CD4-positive, CD25-positive, alpha-beta regulatory T cell (primary cell): ENCODE data around the gene MRS2. TPM values are rescaled to one million over a fixed set of nuclear protein-coding genes. Genes with fewer than 3 reads are reported as not detected.
"Not testable (repeated sequence)": the region's sequence is repeated elsewhere in the genome, so short reads cannot be mapped to it uniquely, and the experiment has no call there.

Experiments used
- ATAC-seq, 2 donors: fragments of 150-1000 bp; cut with Tn5 transposase; one replicate each; pipeline ENCODE4 v1.10.0; 2021; ENCODE audit warnings: low read depth in 2 of 2, moderate number of reproducible peaks in 2 of 2, moderate library complexity in 1 of 2
- DNase-seq, 3 donors: peaks; one replicate each; pipeline versions ENCODE4 v3.0.0 to v3.0.0-alpha.2; 2012 to 2022; ENCODE audit warnings: mixed read lengths in 1 of 3
- H3K27ac ChIP-seq: one replicate; pipeline ENCODE4 v1.7.0; 2013; ENCODE audit warnings: mild to moderate bottlenecking, low read length; ENCODE audit not compliant: insufficient read depth, poor library complexity, severe bottlenecking
- H3K27me3 ChIP-seq: one replicate; pipeline ENCODE4 v1.7.0; 2013; ENCODE audit warnings: low read length; ENCODE audit not compliant: control insufficient read depth, insufficient read depth
- H3K36me3 ChIP-seq: one replicate; pipeline ENCODE4 v1.7.0; 2013; ENCODE audit warnings: mild to moderate bottlenecking, low read length, moderate library complexity; ENCODE audit not compliant: control insufficient read depth, insufficient read depth
- H3K4me1 ChIP-seq: 2 replicates; pipeline ENCODE4 v1.7.0; 2013; ENCODE audit warnings: mild to moderate bottlenecking, low read length; ENCODE audit not compliant: insufficient read depth, control insufficient read depth, poor library complexity, severe bottlenecking
- H3K4me3 ChIP-seq: one replicate; pipeline ENCODE4 v1.7.0; 2013; ENCODE audit warnings: low read depth, mild to moderate bottlenecking, low read length, moderate library complexity
- H3K9me3 ChIP-seq, 2 experiments: 1 replicate in 1 of 2; 2 replicates in 1 of 2; pipeline ENCODE4 v1.7.0; 2013; ENCODE audit warnings: low read length in 2 of 2, mild to moderate bottlenecking in 1 of 2, moderate library complexity in 1 of 2; ENCODE audit not compliant: control insufficient read depth in 2 of 2
- H3K27ac Mint-ChIP-seq, 3 donors: one replicate each; pipeline ENCODE4 v1.8.0; 2020 to 2022; ENCODE audit warnings: mild to moderate bottlenecking in 3 of 3, mixed read lengths in 3 of 3, moderate library complexity in 2 of 3
- H3K27me3 Mint-ChIP-seq: one replicate; pipeline ENCODE4 v1.8.0; 2022; ENCODE audit warnings: mild to moderate bottlenecking, mixed read lengths
- H3K36me3 Mint-ChIP-seq: one replicate; pipeline ENCODE4 v1.8.0; 2020; ENCODE audit warnings: mixed read lengths
- H3K4me1 Mint-ChIP-seq, 4 donors: one replicate each; pipeline ENCODE4 v1.8.0; 2020 to 2022; ENCODE audit warnings: mixed read lengths in 4 of 4, mild to moderate bottlenecking in 1 of 4
- H3K4me3 Mint-ChIP-seq, 4 donors: one replicate each; pipeline ENCODE4 v1.8.0; 2020 to 2022; ENCODE audit warnings: mild to moderate bottlenecking in 4 of 4, mixed read lengths in 4 of 4, moderate library complexity in 3 of 4
- H3K9me3 Mint-ChIP-seq, 7 donors: one replicate each; pipeline ENCODE4 v1.8.0; 2020 to 2022; ENCODE audit warnings: mixed read lengths in 7 of 7, mild to moderate bottlenecking in 3 of 7, moderate library complexity in 2 of 7
- polyA plus RNA-seq, 4 donors: library from polyadenylated mRNA; unstranded; fragments of 300-500 nt; fragmentation: Illumina TruSeq; gene quantifications; one replicate each; pipeline ENCODE4 v1.2.3, GENCODE V29; 2021
- total RNA-seq: library from RNA; stranded (reverse); gene quantifications from one replicate; pipeline ENCODE4 v1.2.3, GENCODE V29; 2022

The MRS2 gene
- total and polyA plus RNA-seq, 5 donors from 2014 or later, result 9.7 to 17.5 (median 16.0) TPM

GRCh38 chr6:24359640-24360454 lies 42.9 kb upstream of the MRS2 start:
- Mint-ChIP-seq H3K4me1 (peaks cover 0 to 26% (median 20%) of the 10 kb centered on the region in 4 donors), H3K36me3 (no peaks in the 10 kb centered on the region), H3K4me3 (peak overlapping the region; percentile 72 to 86 (median 79)), H3K27ac (peak overlapping the region in 2 of 3 donors; percentile 77 to 80), H3K27me3 (peaks cover 25% of the 10 kb centered on the region), H3K9me3 (peaks cover 0 to 2% (median 0%) of the 10 kb centered on the region in 7 donors)
- peaks cover 18% of the 10 kb centered on the region for H3K27me3 ChIP-seq
- no peaks in the 10 kb centered on the region for H3K36me3 ChIP-seq
- peaks cover 21% of the 10 kb centered on the region for H3K4me1 ChIP-seq
- H3K27ac ChIP-seq, result no peak overlapping the region
- peak; percentile 86 to 89 for ATAC-seq
- peak; percentile 50 to 86 (median 67) for DNase-seq
- no peaks in the 10 kb centered on the region for H3K9me3 ChIP-seq
- peak overlapping the region; percentile 53 for H3K4me3 ChIP-seq

GRCh38 chr6:24362363-24362762 lies 40.4 kb upstream of the MRS2 start:
- ATAC-seq, H3K36me3 Mint-ChIP-seq, H3K9me3 Mint-ChIP-seq, H3K9me3 ChIP-seq, H3K36me3 ChIP-seq, H3K4me3 Mint-ChIP-seq, H3K27ac Mint-ChIP-seq, H3K4me3 ChIP-seq, H3K27ac ChIP-seq, DNase-seq: not testable (repeated sequence)
- peaks cover 24% of the 10 kb centered on the region for H3K27me3 ChIP-seq
- peaks cover 19% of the 10 kb centered on the region for H3K4me1 ChIP-seq
- H3K27me3 Mint-ChIP-seq, result peaks cover 22% of the 10 kb centered on the region
- H3K4me1 Mint-ChIP-seq, result peaks cover 0 to 21% (median 17%) of the 10 kb centered on the region in 4 donors

GRCh38 chr6:24365103-24365633 lies 37.6 kb upstream of the MRS2 start:
- not testable (repeated sequence) for H3K4me1 Mint-ChIP-seq, H3K27ac ChIP-seq, H3K4me3 ChIP-seq, H3K4me3 Mint-ChIP-seq, H3K4me1 ChIP-seq, H3K27ac Mint-ChIP-seq, H3K9me3 ChIP-seq, H3K36me3 ChIP-seq, ATAC-seq, DNase-seq, H3K9me3 Mint-ChIP-seq, H3K36me3 Mint-ChIP-seq
- peaks cover 36% of the 10 kb centered on the region for H3K27me3 Mint-ChIP-seq
- peaks cover 23% of the 10 kb centered on the region for H3K27me3 ChIP-seq

GRCh38 chr6:24374612-24375011 lies 28.1 kb upstream of the MRS2 start:
- no peak overlapping the region for H3K4me3 Mint-ChIP-seq
- Histone ChIP-seq H3K9me3 (no peaks in the 10 kb centered on the region), H3K4me1 (no peaks in the 10 kb centered on the region), H3K4me3 (no peak overlapping the region), H3K36me3 (no peaks in the 10 kb centered on the region), H3K27me3 (no peaks in the 10 kb centered on the region), H3K27ac (no peak overlapping the region)
- no peaks in the 10 kb centered on the region for H3K4me1 Mint-ChIP-seq
- peaks cover 40% of the 10 kb centered on the region for H3K27me3 Mint-ChIP-seq
- no peaks in the 10 kb centered on the region for H3K9me3 Mint-ChIP-seq
- H3K36me3 Mint-ChIP-seq, result no peaks in the 10 kb centered on the region
- H3K27ac Mint-ChIP-seq, result no peak overlapping the region
- DNase-seq (no peak), ATAC-seq (no peak)

- Mint-ChIP-seq H3K36me3 (no peaks in the 10 kb centered on the region), H3K4me3 (no peak overlapping the region), H3K27ac (no peak overlapping the region), H3K9me3 (peaks cover 0 to 1% (median 0%) of the 10 kb centered on the region in 7 donors), H3K4me1 (no peaks in the 10 kb centered on the region), H3K27me3 (peaks cover 41% of the 10 kb centered on the region)
- H3K9me3 ChIP-seq, result no peaks in the 10 kb centered on the region
- H3K4me1 ChIP-seq, result no peaks in the 10 kb centered on the region
- no peak overlapping the region for H3K4me3 ChIP-seq
- no peak for ATAC-seq
- H3K27me3 ChIP-seq, result no peaks in the 10 kb centered on the region
- no peak for DNase-seq
- no peak overlapping the region for H3K27ac ChIP-seq
- no peaks in the 10 kb centered on the region for H3K36me3 ChIP-seq
Observed at GRCh38 chr6:24376871-24377270, 25.9 kb upstream of the MRS2 start.

GRCh38 chr6:24378473-24379097 lies 24.2 kb upstream of the MRS2 start:
- no peak for ATAC-seq
- H3K4me1 ChIP-seq, result no peaks in the 10 kb centered on the region
- no peaks in the 10 kb centered on the region for H3K36me3 ChIP-seq
- Mint-ChIP-seq H3K4me1 (no peaks in the 10 kb centered on the region), H3K9me3 (peaks cover 0 to 1% (median 0%) of the 10 kb centered on the region in 7 donors), H3K4me3 (no peak overlapping the region), H3K27me3 (peaks cover 36% of the 10 kb centered on the region), H3K36me3 (no peaks in the 10 kb centered on the region), H3K27ac (no peak overlapping the region)
- no peak for DNase-seq
- H3K4me3 ChIP-seq, result no peak overlapping the region
- no peaks in the 10 kb centered on the region for H3K27me3 ChIP-seq
- H3K9me3 ChIP-seq, result no peaks in the 10 kb centered on the region
- no peak overlapping the region for H3K27ac ChIP-seq

- Histone ChIP-seq H3K36me3 (no peaks in the 10 kb centered on the region), H3K4me1 (no peaks in the 10 kb centered on the region), H3K4me3 (no peak overlapping the region), H3K9me3 (no peaks in the 10 kb centered on the region), H3K27me3 (no peaks in the 10 kb centered on the region), H3K27ac (no peak overlapping the region)
- peaks cover 0 to 2% (median 0%) of the 10 kb centered on the region in 7 donors for H3K9me3 Mint-ChIP-seq
- ATAC-seq (no peak), DNase-seq (no peak)
- H3K36me3 Mint-ChIP-seq, result no peaks in the 10 kb centered on the region
- no peaks in the 10 kb centered on the region for H3K4me1 Mint-ChIP-seq
- H3K4me3 Mint-ChIP-seq, result no peak overlapping the region
- peak overlapping the region in 1 of 3 donors; percentile 34 for H3K27ac Mint-ChIP-seq
- peaks cover 26% of the 10 kb centered on the region for H3K27me3 Mint-ChIP-seq
Observed at GRCh38 chr6:24381476-24382219, 21.1 kb upstream of the MRS2 start.
